Astrocyte (in vitro differentiated cells and primary cell): ENCODE measurements around the gene STT3B.

Experiments used
- CTCF ChIP-seq: IDR thresholded peaks from 2 replicates; pipeline ENCODE4 v1.5.1; 2011; ENCODE audit warnings: low read depth, mild to moderate bottlenecking, inconsistent platforms, low read length, moderate library complexity; ENCODE audit not compliant: insufficient read depth
- EZH2 ChIP-seq: IDR thresholded peaks from 2 replicates; pipeline ENCODE4 v1.6.1; 2012; ENCODE audit warnings: mild to moderate bottlenecking, low read length, inconsistent platforms; ENCODE audit not compliant: insufficient read depth

- no peak for TF ChIP-seq EZH2
- TF ChIP-seq CTCF: no peak
Measured at GRCh38 chr3:31521468-31521867, 11.3 kb upstream of the STT3B start.
